Activated CD8-positive, alpha-beta T cell treated with anti-CD3 and anti-CD28 coated beads for 36 hours (primary cell): ENCODE measurements around the gene ITGA1. TPM values are rescaled to one million over a fixed set of nuclear protein-coding genes. Genes with fewer than 3 reads are reported as not detected.

Experiments
- ATAC-seq: fragments of 200-7000 bp; cut with Tn5 transposase; one replicate; pipeline ENCODE4 v1.10.0; 2021; ENCODE audit warnings: mild to moderate bottlenecking, moderate library complexity
- CTCF ChIA-PET: fragments of 350-600 bp; sonication (Branson Sonifier 250); formaldehyde crosslinking; loops from one replicate; lab custom pipeline; 2021; ENCODE audit warnings: antibody characterized with exemption; lab: Charles Lee
- POLR2A ChIA-PET: fragments of 350-600 bp; sonication (Branson Sonifier 250); formaldehyde crosslinking; loops from one replicate; lab custom pipeline; 2021; ENCODE audit warnings: antibody characterized with exemption; lab: Charles Lee
- DNase-seq: peaks from one replicate; pipeline ENCODE4 v3.0.0-alpha.2; 2020
- H3K27ac Mint-ChIP-seq: one replicate; pipeline ENCODE4 v1.8.0; 2021; ENCODE audit warnings: mild to moderate bottlenecking, mixed read lengths
- H3K27me3 Mint-ChIP-seq: one replicate; pipeline ENCODE4 v1.8.0; 2021; ENCODE audit warnings: mixed read lengths
- H3K36me3 Mint-ChIP-seq: one replicate; pipeline ENCODE4 v1.8.0; 2021; ENCODE audit warnings: low read depth, mixed read lengths
- H3K4me1 Mint-ChIP-seq: one replicate; pipeline ENCODE4 v1.8.0; 2021; ENCODE audit warnings: low read depth, mixed read lengths
- H3K4me3 Mint-ChIP-seq: one replicate; pipeline ENCODE4 v1.8.0; 2021; ENCODE audit warnings: mild to moderate bottlenecking, moderate library complexity, mixed read lengths
- H3K9me3 Mint-ChIP-seq: one replicate; pipeline ENCODE4 v1.8.0; 2021; ENCODE audit warnings: mixed read lengths
- intact Hi-C: fragments of 100-400 bp; cut with micrococcal nuclease; formaldehyde crosslinking; loops from one replicate; pipeline ENCODE4 v1.10.0; 2022
- total RNA-seq, 2 experiments: library from RNA; stranded (reverse); gene quantifications; one replicate each; pipeline ENCODE4 v1.2.3, GENCODE V29; 2021
- TF ChIP-seq, protein P1 (sequence below): fragments of 200-600 bp; IDR thresholded peaks from one replicate; pipeline ENCODE4 v1.8.0; 2022; ENCODE audit warnings: antibody characterized with exemption, mild to moderate bottlenecking

Gene ITGA1
- total RNA-seq, 2 experiments from 2014 or later = 5.1 to 6.0 TPM

GRCh38 chr5:52853650-52854049 lies 65.9 kb downstream of the ITGA1 start:
- TF ChIP-seq, protein P1, sequence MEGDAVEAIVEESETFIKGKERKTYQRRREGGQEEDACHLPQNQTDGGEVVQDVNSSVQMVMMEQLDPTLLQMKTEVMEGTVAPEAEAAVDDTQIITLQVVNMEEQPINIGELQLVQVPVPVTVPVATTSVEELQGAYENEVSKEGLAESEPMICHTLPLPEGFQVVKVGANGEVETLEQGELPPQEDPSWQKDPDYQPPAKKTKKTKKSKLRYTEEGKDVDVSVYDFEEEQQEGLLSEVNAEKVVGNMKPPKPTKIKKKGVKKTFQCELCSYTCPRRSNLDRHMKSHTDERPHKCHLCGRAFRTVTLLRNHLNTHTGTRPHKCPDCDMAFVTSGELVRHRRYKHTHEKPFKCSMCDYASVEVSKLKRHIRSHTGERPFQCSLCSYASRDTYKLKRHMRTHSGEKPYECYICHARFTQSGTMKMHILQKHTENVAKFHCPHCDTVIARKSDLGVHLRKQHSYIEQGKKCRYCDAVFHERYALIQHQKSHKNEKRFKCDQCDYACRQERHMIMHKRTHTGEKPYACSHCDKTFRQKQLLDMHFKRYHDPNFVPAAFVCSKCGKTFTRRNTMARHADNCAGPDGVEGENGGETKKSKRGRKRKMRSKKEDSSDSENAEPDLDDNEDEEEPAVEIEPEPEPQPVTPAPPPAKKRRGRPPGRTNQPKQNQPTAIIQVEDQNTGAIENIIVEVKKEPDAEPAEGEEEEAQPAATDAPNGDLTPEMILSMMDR = no peak
- Mint-ChIP-seq H3K36me3 (peaks cover 3% of the 10 kb centered on the region), H3K4me1 (peaks cover 4% of the 10 kb centered on the region), H3K27me3 (no peaks in the 10 kb centered on the region), H3K4me3 (no peak overlapping the region), H3K27ac (no peak overlapping the region), H3K9me3 (peaks cover 2% of the 10 kb centered on the region)
- CTCF ChIA-PET = interaction anchor here (1.2 kb wide), 1 partner anchor 14 kb away, joined by 3 read pairs; no protein-coding TSS in a partner anchor
- POLR2A ChIA-PET = no interaction called here
- ATAC-seq (no peak), DNase-seq (no peak)
- intact Hi-C loops = no loop called here

DNA sequence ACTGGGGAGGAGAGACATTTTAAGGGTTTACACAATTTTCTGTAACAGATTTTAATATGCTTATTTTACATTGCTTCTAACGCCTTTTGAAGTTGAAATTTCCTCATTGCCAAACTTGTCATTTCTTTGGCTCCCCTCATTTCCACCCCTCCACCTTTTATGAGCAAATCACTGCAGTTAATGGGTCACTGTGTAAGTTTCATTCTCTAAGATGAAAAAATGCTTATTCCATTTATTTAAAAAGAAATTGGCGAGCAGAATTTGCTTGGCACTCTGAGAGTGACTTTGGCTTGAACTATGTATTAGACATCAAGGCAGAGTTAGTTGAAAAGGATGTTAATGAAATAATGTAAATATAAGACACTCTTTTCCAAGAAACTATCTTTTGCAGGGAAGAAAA lies 66.6 kb downstream of the ITGA1 start:
- Mint-ChIP-seq H3K27ac (no peak overlapping the region), H3K4me3 (no peak overlapping the region), H3K36me3 (no peaks in the 10 kb centered on the region), H3K27me3 (no peaks in the 10 kb centered on the region), H3K4me1 (peaks cover 4% of the 10 kb centered on the region), H3K9me3 (no peaks in the 10 kb centered on the region)
- ChIA-PET CTCF (no interaction called here), POLR2A (no interaction called here)
- ATAC-seq = no peak
- TF ChIP-seq, protein P1 = no peak
- intact Hi-C loops = no loop called here
- no peak for DNase-seq

DNA sequence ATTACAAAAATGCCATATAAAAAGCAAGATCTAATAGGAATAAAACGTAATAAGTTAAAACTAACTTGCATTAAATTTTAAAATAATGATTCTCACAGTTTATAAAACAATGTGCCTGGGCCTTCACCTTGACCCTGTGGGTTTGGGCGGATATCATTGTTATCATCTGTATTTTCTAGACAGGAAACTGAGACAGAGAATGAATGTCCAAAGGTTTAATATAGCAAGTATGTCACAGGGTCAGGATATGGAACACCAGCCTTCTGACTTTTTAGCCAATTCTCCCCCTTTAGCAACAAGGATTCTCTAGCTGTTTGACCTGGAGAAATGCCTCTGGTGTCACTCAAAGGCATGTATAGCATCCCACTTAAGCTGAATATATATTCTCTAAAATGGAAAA lies 67.2 kb downstream of the ITGA1 start:
- no peaks in the 10 kb centered on the region for H3K27me3 Mint-ChIP-seq
- no peaks in the 10 kb centered on the region for H3K9me3 Mint-ChIP-seq
- TF ChIP-seq, protein P1 = no peak
- H3K36me3 Mint-ChIP-seq = no peaks in the 10 kb centered on the region
- no peak overlapping the region for H3K27ac Mint-ChIP-seq
- no peak overlapping the region for H3K4me3 Mint-ChIP-seq
- peaks cover 4% of the 10 kb centered on the region for H3K4me1 Mint-ChIP-seq
- ChIA-PET POLR2A (interaction anchor here (0.7 kb wide), 1 partner anchor 23 kb away, joined by 3 read pairs; no protein-coding TSS in a partner anchor), CTCF (no interaction called here)
- intact Hi-C loops = no loop called here
- no peak for ATAC-seq
- no peak for DNase-seq

DNA sequence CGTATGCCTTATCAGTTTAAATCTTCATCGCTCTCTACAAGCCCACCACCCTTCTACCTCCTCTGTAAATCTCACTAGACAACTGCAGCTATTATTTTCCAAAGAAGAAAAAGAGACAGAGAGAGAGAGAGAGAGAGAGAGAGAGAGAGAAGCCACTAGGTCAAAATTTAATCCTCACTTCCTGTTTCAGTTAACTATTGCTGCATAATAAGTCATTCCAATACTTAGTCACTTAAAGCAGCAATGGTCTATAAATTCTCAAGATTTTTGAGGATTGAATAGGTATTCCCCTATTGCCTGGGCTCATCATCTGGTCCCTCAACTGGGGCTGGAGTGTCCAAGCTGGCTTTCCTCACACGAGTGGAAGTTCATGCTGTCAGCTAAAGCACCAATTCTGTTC lies 68.8 kb downstream of the ITGA1 start:
- H3K27me3 Mint-ChIP-seq = no peaks in the 10 kb centered on the region
- DNase-seq = no peak
- H3K4me1 Mint-ChIP-seq = peaks cover 4% of the 10 kb centered on the region
- ChIA-PET CTCF (interaction anchor here (0.6 to 1.1 kb wide), 4 partner anchors 9 to 55 kb away, joined by 3 read pairs; no protein-coding TSS in a partner anchor), POLR2A (no interaction called here)
- H3K4me3 Mint-ChIP-seq = no peak overlapping the region
- H3K36me3 Mint-ChIP-seq = no peaks in the 10 kb centered on the region
- H3K27ac Mint-ChIP-seq = no peak overlapping the region
- no peak for ATAC-seq
- TF ChIP-seq, protein P1 = no peak
- intact Hi-C loops = no loop called here
- no peaks in the 10 kb centered on the region for H3K9me3 Mint-ChIP-seq

GRCh38 chr5:52859628-52860027 lies 71.9 kb downstream of the ITGA1 start:
- TF ChIP-seq, protein P1 = no peak

More at GRCh38 chr5:52859628-52860027, 71.9 kb downstream of the ITGA1 start:
- Mint-ChIP-seq H3K4me3 (no peak overlapping the region), H3K36me3 (no peaks in the 10 kb centered on the region), H3K27ac (no peak overlapping the region), H3K9me3 (no peaks in the 10 kb centered on the region), H3K27me3 (no peaks in the 10 kb centered on the region), H3K4me1 (no peaks in the 10 kb centered on the region)
- no peak for ATAC-seq
- intact Hi-C loops = no loop called here
- POLR2A ChIA-PET = no interaction called here
- no peak for DNase-seq
- CTCF ChIA-PET = interaction anchor here (1.3 kb wide), 1 partner anchor 9 kb away, joined by 3 read pairs; no protein-coding TSS in a partner anchor
